GM12878 (cell line): ENCODE measurements around the gene CADM2. TPM values are rescaled to one million over a fixed set of nuclear protein-coding genes. Genes with fewer than 3 reads are reported as not detected.

Experiments
- ATAC-seq: fragments of 200-7000 bp; cut with Tn5 transposase; 3 replicates; pipeline ENCODE4 v1.9.1; 2020; ENCODE audit warnings: mild to moderate bottlenecking, moderate library complexity
- BruUV-seq: library from RNA; stranded (reverse); fragments of 400-500 nt; replicated peaks from 2 replicates; lab custom pipeline; 2021; lab: Mats Ljungman, UMichigan
- CTCF ChIA-PET: fragments of 300-600 bp; sonication (Branson Sonifier 250); formaldehyde crosslinking; extraction: SDS; loops from one replicate; lab custom pipeline; 2021; ENCODE audit warnings: inconsistent platforms; lab: Yijun Ruan, JAX
- POLR2A ChIA-PET: fragments of 350-600 bp; formaldehyde crosslinking; extraction: SDS; loops from one replicate; lab custom pipeline; 2021; ENCODE audit warnings: inconsistent platforms; lab: Charles Lee
- RAD21 ChIA-PET: fragments of 300-600 bp; sonication (Branson Sonifier 250); formaldehyde crosslinking; loops from one replicate; lab custom pipeline; 2023; ENCODE audit warnings: antibody characterized with exemption; ENCODE audit not compliant: unreplicated experiment; lab: Charles Lee
- SMC1A ChIA-PET: fragments of 300-600 bp; sonication (Branson Sonifier 250); formaldehyde crosslinking; loops from one replicate; lab custom pipeline; 2023; ENCODE audit not compliant: unreplicated experiment, uncharacterized antibody; lab: Charles Lee
- DNase-seq: peaks from one replicate; pipeline ENCODE4 v3.0.0-alpha.2; 2011; ENCODE audit warnings: low read depth, low spot score
- FAIRE-seq: peaks from 3 replicates; lab custom pipeline; 2011; peaks lifted over from hg19 to GRCh38; lab: Jason Lieb, UNC
- H2AFZ ChIP-seq: 2 replicates; pipeline ENCODE4 v1.6.0; 2011; ENCODE audit warnings: low read depth, low read length, control low read depth; ENCODE audit not compliant: control insufficient read depth
- H3K27ac ChIP-seq: 2 replicates; pipeline ENCODE4 v1.5.1; 2011; ENCODE audit warnings: control low read depth; ENCODE audit not compliant: control insufficient read depth, insufficient read depth
- H3K27me3 ChIP-seq, 2 experiments: replicated peaks in 1 of 2; 2 replicates each; pipeline versions ENCODE4 v1.6.0 to v1.6.1; 2011; ENCODE audit warnings: low read length in 1 of 2; ENCODE audit not compliant: control insufficient read depth in 2 of 2, insufficient read depth in 2 of 2
- H3K36me3 ChIP-seq, 2 experiments: 2 replicates each; pipeline ENCODE4 v1.5.1; 2011; ENCODE audit warnings: low read length in 1 of 2; ENCODE audit not compliant: control insufficient read depth in 2 of 2, insufficient read depth in 2 of 2
- H3K4me1 ChIP-seq: 2 replicates; pipeline ENCODE4 v1.6.1; 2011; ENCODE audit warnings: mild to moderate bottlenecking, low read length, moderate library complexity, mixed read lengths; ENCODE audit not compliant: control insufficient read depth, insufficient read depth
- H3K4me2 ChIP-seq: 2 replicates; pipeline ENCODE4 v1.6.0; 2011; ENCODE audit warnings: control low read depth; ENCODE audit not compliant: control insufficient read depth, insufficient read depth
- H3K4me3 ChIP-seq: fragments of 200-600 bp; sonication (generic); 2 replicates; pipeline ENCODE4 v1.5.1; 2016
- H3K79me2 ChIP-seq: 2 replicates; pipeline ENCODE4 v1.6.0; 2011; ENCODE audit warnings: low read length; ENCODE audit not compliant: control insufficient read depth, insufficient read depth
- H3K9ac ChIP-seq: 2 replicates; pipeline ENCODE4 v1.8.0; 2011; ENCODE audit warnings: low read length, control low read depth, mixed read lengths; ENCODE audit not compliant: control insufficient read depth, insufficient read depth
- H3K9me3 ChIP-seq: replicated peaks from 3 replicates; pipeline ENCODE4 v1.5.1; 2011; ENCODE audit warnings: mild to moderate bottlenecking, low read length; ENCODE audit not compliant: control insufficient read depth, insufficient read depth
- H4K20me1 ChIP-seq: 2 replicates; pipeline ENCODE4 v1.6.0; 2011; ENCODE audit not compliant: control insufficient read depth, insufficient read depth
- JUND ChIP-seq: IDR thresholded peaks from 2 replicates; pipeline ENCODE4 v1.6.1; 2012; ENCODE audit warnings: low read depth, mild to moderate bottlenecking, low read length, improper control_type of control experiment, moderate library complexity
- MEF2B ChIP-seq: fragments of 450-650 bp; IDR thresholded peaks from 2 replicates; pipeline ENCODE4 v1.6.1; 2018; ENCODE audit warnings: mild to moderate bottlenecking, moderate library complexity; ENCODE audit not compliant: partially characterized antibody, poor library complexity, severe bottlenecking
- NFIC ChIP-seq: IDR thresholded peaks from 2 replicates; pipeline ENCODE4 v1.6.1; 2012; ENCODE audit warnings: low read depth, mild to moderate bottlenecking, inconsistent platforms, low read length, moderate library complexity
- POLR2A ChIP-seq: IDR thresholded peaks from 2 replicates; pipeline ENCODE4 v1.6.1; 2011; ENCODE audit warnings: low read depth, mild to moderate bottlenecking, low read length
- POLR2AphosphoS5 ChIP-seq: IDR thresholded peaks from 2 replicates; pipeline ENCODE4 v1.6.1; 2011; ENCODE audit warnings: mild to moderate bottlenecking, low read length, inconsistent platforms
- RFX5 ChIP-seq: IDR thresholded peaks from 2 replicates; pipeline ENCODE4 v1.6.1; 2011; ENCODE audit warnings: low read depth, low read length, improper control_type of control experiment
- SREBF1 ChIP-seq: IDR thresholded peaks from 2 replicates; pipeline ENCODE4 v1.6.1; 2012; ENCODE audit warnings: mild to moderate bottlenecking, low read length
- TAF1 ChIP-seq: IDR thresholded peaks from 2 replicates; pipeline ENCODE4 v1.6.1; 2011; ENCODE audit warnings: mild to moderate bottlenecking, low read depth, low read length, borderline replicate concordance
- ZNF24 ChIP-seq: fragments of 450-650 bp; IDR thresholded peaks from 2 replicates; pipeline ENCODE4 v1.6.1; 2017; ENCODE audit warnings: antibody characterized with exemption, mild to moderate bottlenecking
- ZNF384 ChIP-seq: IDR thresholded peaks from 2 replicates; pipeline ENCODE4 v1.6.1; 2012; ENCODE audit warnings: low read depth, mild to moderate bottlenecking, low read length, improper control_type of control experiment, borderline replicate concordance
- WGBS: methylation state at CpG from one replicate; pipeline ENCODE4 v1.1.6; 2016; ENCODE audit warnings: low lambda C conversion rate; ENCODE audit not compliant: insufficient replicate concordance, insufficient coverage; ENCODE audit errors: missing lambda C conversion rate; 5-methylcytosine and 5-hydroxymethylcytosine counted together
- in situ Hi-C: fragments of 300-500 bp; cut with MboI; formaldehyde crosslinking; loops from 9 replicates; pipeline ENCODE4 v1.14.3; 2018; ENCODE audit warnings: mixed read lengths
- intact Hi-C: fragments of 100-400 bp; cut with micrococcal nuclease; formaldehyde crosslinking; loops from one replicate; pipeline ENCODE4 v1.14.2; 2022; ENCODE audit not compliant: unreplicated experiment
- polyA plus RNA-seq, 11 experiments: library from polyadenylated mRNA; depleted of rRNA in 4 of 11; unstranded in 6 of 11; stranded (reverse) in 5 of 11; fragments of >200 nt; fragmentation: Nextera tagmentation in 4 of 11; fragmentation: Illumina TruSeq in 1 of 11; extraction: Ambion mirVana in 4 of 11; extraction: Trizol in 1 of 11; gene quantifications; 1 replicate in 1 of 11; 2 replicates in 10 of 11; pipeline versions ENCODE4 v1.2.1 to v1.2.3, GENCODE V29; 2011 to 2016; ENCODE audit warnings: inconsistent platforms in 2 of 11, missing spikeins in 2 of 11, low read depth in 1 of 11
- total RNA-seq, 4 experiments: library from RNA; depleted of rRNA in 3 of 4; stranded (reverse); fragments of >200 nt in 3 of 4; fragmentation: Illumina TruSeq in 1 of 4; extraction: Trizol in 1 of 4; gene quantifications; 2 replicates each; pipeline versions ENCODE4 v1.2.1 to v1.2.3, GENCODE V29; 2013 to 2021
- TF ChIP-seq, protein P1 (sequence below): IDR thresholded peaks from 2 replicates; pipeline ENCODE4 v1.6.1; 2011; ENCODE audit warnings: borderline replicate concordance, low read depth, mild to moderate bottlenecking, moderate library complexity, low read length; ENCODE audit not compliant: insufficient read depth, poor library complexity, severe bottlenecking
- TF ChIP-seq, protein P2 (sequence below): IDR thresholded peaks from 2 replicates; pipeline ENCODE4 v1.6.1; 2011; ENCODE audit warnings: low read depth, mild to moderate bottlenecking, low read length, moderate library complexity, borderline replicate concordance; ENCODE audit errors: extremely low read depth
- TF ChIP-seq, protein P3 (sequence below): fragments of 450-650 bp; IDR thresholded peaks from 2 replicates; pipeline ENCODE4 v1.6.1; 2017; ENCODE audit warnings: antibody characterized with exemption, mild to moderate bottlenecking, moderate library complexity
- TF ChIP-seq, protein P4 (sequence below): fragments of 450-650 bp; IDR thresholded peaks from 2 replicates; pipeline ENCODE4 v1.6.1; 2017; ENCODE audit warnings: mild to moderate bottlenecking, low read depth, inconsistent platforms; ENCODE audit not compliant: poor library complexity, severe bottlenecking

The CADM2 gene
- total and polyA plus RNA-seq, 10 of the 15 experiments (the other 5 are each of a cell fraction or from before 2014, with no cell fraction given) = 0.13 TPM; not detected in 9

DNA sequence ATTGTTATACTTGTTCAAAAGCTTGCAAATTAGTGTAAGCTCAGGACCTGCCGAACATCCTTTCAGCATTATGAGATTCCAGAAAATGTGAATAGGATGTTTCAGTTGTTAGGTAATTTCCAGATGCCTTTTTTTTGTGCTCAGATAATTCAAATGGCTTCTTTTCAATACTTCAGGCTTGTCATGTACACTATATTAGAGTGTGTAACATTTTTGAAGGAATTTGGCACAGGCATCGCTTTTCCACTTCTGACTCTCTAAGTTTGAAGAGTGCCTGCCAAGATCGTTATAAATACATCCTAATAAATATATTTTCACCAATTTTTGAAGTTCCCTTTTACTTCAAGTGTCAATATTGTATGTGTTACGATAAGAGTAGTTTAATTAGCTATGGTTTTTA, 35.2 kb downstream of the CADM2 start:
- ChIA-PET CTCF (no interaction called here), SMC1A (no interaction called here), POLR2A (no interaction called here), RAD21 (no interaction called here)
- no TSS peak for BruUV-seq
- FAIRE-seq (no peak), ATAC-seq (no peak), DNase-seq (no peak)
- in situ Hi-C loops (no loop called here), intact Hi-C loops (no loop called here)
- Histone ChIP-seq H3K27me3 (no peaks in the 10 kb centered on the region), H3K9me3 (no peaks in the 10 kb centered on the region), H3K9ac (no peak overlapping the region), H4K20me1 (no peaks in the 10 kb centered on the region), H3K27ac (no peak overlapping the region), H3K4me2 (no peak overlapping the region), H3K4me1 (no peaks in the 10 kb centered on the region), H3K36me3 (no peaks in the 10 kb centered on the region), H3K4me3 (no peak overlapping the region), H3K79me2 (no peaks in the 10 kb centered on the region), H2AFZ (no peak overlapping the region)
- TF ChIP-seq TAF1 (no peak), ZNF384 (no peak), SREBF1 (no peak), JUND (no peak), ZNF24 (no peak), MEF2B (no peak), POLR2AphosphoS5 (no peak), RFX5 (no peak), NFIC (no peak), POLR2A (no peak)
- TF ChIP-seq, protein P1, sequence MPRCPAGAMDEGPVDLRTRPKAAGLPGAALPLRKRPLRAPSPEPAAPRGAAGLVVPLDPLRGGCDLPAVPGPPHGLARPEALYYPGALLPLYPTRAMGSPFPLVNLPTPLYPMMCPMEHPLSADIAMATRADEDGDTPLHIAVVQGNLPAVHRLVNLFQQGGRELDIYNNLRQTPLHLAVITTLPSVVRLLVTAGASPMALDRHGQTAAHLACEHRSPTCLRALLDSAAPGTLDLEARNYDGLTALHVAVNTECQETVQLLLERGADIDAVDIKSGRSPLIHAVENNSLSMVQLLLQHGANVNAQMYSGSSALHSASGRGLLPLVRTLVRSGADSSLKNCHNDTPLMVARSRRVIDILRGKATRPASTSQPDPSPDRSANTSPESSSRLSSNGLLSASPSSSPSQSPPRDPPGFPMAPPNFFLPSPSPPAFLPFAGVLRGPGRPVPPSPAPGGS = no peak
- TF ChIP-seq, protein P2, sequence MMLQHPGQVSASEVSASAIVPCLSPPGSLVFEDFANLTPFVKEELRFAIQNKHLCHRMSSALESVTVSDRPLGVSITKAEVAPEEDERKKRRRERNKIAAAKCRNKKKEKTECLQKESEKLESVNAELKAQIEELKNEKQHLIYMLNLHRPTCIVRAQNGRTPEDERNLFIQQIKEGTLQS = no peak
- TF ChIP-seq, protein P3, sequence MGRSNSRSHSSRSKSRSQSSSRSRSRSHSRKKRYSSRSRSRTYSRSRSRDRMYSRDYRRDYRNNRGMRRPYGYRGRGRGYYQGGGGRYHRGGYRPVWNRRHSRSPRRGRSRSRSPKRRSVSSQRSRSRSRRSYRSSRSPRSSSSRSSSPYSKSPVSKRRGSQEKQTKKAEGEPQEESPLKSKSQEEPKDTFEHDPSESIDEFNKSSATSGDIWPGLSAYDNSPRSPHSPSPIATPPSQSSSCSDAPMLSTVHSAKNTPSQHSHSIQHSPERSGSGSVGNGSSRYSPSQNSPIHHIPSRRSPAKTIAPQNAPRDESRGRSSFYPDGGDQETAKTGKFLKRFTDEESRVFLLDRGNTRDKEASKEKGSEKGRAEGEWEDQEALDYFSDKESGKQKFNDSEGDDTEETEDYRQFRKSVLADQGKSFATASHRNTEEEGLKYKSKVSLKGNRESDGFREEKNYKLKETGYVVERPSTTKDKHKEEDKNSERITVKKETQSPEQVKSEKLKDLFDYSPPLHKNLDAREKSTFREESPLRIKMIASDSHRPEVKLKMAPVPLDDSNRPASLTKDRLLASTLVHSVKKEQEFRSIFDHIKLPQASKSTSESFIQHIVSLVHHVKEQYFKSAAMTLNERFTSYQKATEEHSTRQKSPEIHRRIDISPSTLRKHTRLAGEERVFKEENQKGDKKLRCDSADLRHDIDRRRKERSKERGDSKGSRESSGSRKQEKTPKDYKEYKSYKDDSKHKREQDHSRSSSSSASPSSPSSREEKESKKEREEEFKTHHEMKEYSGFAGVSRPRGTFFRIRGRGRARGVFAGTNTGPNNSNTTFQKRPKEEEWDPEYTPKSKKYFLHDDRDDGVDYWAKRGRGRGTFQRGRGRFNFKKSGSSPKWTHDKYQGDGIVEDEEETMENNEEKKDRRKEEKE = no peak
- TF ChIP-seq, protein P4, sequence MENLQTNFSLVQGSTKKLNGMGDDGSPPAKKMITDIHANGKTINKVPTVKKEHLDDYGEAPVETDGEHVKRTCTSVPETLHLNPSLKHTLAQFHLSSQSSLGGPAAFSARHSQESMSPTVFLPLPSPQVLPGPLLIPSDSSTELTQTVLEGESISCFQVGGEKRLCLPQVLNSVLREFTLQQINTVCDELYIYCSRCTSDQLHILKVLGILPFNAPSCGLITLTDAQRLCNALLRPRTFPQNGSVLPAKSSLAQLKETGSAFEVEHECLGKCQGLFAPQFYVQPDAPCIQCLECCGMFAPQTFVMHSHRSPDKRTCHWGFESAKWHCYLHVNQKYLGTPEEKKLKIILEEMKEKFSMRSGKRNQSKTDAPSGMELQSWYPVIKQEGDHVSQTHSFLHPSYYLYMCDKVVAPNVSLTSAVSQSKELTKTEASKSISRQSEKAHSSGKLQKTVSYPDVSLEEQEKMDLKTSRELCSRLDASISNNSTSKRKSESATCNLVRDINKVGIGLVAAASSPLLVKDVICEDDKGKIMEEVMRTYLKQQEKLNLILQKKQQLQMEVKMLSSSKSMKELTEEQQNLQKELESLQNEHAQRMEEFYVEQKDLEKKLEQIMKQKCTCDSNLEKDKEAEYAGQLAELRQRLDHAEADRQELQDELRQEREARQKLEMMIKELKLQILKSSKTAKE = no peak
- WGBS = 17% methylated on average over 4 of the region's 4 CpGs
